Measurements from ENCODE around the gene HNRNPA1. TPM values are rescaled to one million over a fixed set of nuclear protein-coding genes. Genes with fewer than 3 reads are reported as not detected.

Gene HNRNPA1
- total and polyA plus RNA-seq, 9 of the 15 experiments (the other 6 are each of a cell fraction or from before 2014, with no cell fraction given) = 1,166 to 2,703 (median 1,815) TPM

DNA sequence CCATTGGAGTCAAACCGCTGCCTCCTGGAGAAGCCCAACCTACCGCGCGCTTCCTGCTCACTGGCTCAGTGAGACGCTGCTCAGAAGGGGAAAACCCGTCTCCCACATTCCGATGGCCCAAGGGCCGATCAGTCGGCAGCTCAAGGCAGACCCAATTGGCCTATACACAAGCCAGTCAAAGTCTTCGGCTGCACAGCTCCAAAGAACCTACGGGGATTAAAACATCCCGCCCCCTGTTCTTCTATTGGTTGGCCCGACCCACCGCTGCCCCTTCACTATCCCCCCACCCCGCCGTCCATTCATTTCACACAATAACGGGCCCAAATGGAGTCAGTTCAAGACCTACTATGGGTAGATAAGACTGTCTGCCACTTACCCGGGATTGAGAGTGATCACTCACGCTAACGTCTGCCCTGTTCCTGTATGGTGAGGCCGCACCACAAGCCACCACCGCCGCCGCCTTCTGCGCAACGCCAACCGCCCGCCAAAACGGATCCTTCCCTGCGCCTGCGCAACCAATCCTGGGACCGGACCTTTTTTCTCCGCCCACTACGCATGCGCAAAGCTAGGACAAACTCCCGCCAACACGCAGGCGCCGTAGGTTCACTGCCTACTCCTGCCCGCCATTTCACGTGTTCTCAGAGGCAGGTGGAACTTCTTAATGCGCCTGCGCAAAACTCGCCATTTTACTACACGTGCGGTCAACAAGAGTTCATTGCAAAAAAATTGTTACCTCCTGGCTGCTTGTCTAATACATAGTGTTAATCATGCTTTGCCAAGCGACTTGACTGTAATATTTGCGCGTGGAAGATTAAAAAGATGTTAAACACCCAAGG, 676 bp upstream of the HNRNPA1 start, which contains the start of gene CBX5 (continued):
- TF ChIP-seq, protein P1, sequence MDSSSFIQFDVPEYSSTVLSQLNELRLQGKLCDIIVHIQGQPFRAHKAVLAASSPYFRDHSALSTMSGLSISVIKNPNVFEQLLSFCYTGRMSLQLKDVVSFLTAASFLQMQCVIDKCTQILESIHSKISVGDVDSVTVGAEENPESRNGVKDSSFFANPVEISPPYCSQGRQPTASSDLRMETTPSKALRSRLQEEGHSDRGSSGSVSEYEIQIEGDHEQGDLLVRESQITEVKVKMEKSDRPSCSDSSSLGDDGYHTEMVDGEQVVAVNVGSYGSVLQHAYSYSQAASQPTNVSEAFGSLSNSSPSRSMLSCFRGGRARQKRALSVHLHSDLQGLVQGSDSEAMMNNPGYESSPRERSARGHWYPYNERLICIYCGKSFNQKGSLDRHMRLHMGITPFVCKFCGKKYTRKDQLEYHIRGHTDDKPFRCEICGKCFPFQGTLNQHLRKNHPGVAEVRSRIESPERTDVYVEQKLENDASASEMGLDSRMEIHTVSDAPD (CRISPR knock-in tag; IDR thresholded peaks at IDR 0.05) = no peak
- TF ChIP-seq ZNF311 (CRISPR knock-in tag; IDR thresholded peaks at IDR 0.05) = no peak
- no peak for TF ChIP-seq ZSCAN29 (IDR thresholded peaks at IDR 0.05)
- TF ChIP-seq BHLHE40 (IDR thresholded peaks at IDR 0.05; ENCODE audit: low read length) = peak; percentile 85
- TF ChIP-seq, protein P2, sequence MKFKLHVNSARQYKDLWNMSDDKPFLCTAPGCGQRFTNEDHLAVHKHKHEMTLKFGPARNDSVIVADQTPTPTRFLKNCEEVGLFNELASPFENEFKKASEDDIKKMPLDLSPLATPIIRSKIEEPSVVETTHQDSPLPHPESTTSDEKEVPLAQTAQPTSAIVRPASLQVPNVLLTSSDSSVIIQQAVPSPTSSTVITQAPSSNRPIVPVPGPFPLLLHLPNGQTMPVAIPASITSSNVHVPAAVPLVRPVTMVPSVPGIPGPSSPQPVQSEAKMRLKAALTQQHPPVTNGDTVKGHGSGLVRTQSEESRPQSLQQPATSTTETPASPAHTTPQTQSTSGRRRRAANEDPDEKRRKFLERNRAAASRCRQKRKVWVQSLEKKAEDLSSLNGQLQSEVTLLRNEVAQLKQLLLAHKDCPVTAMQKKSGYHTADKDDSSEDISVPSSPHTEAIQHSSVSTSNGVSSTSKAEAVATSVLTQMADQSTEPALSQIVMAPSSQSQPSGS (CRISPR knock-in tag; IDR thresholded peaks at IDR 0.05) = no peak
- 0 out of 2 replicates have a peak, but pooled peaks have one; percentile 14 for TF ChIP-seq ATF7 (IDR thresholded peaks at IDR 0.05)
- TF ChIP-seq HNRNPUL1 (IDR thresholded peaks at IDR 0.05; ENCODE audit: low read length) = no peak
- TF ChIP-seq ZNF282 (CRISPR knock-in tag; IDR thresholded peaks at IDR 0.05) = no peak
- no peak for TF ChIP-seq SREBF2 (CRISPR knock-in tag; IDR thresholded peaks at IDR 0.05)
- no peak for TF ChIP-seq TAF15 (IDR thresholded peaks at IDR 0.05; ENCODE audit: low read depth, low read length)
- TF ChIP-seq MTA3 (IDR thresholded peaks at IDR 0.05; ENCODE audit: borderline replicate concordance) = 0 out of 2 replicates have a peak, but pooled peaks have one; percentile 88
- TF ChIP-seq SMARCA4 (IDR thresholded peaks at IDR 0.05) = no peak
- TF ChIP-seq, protein P3, sequence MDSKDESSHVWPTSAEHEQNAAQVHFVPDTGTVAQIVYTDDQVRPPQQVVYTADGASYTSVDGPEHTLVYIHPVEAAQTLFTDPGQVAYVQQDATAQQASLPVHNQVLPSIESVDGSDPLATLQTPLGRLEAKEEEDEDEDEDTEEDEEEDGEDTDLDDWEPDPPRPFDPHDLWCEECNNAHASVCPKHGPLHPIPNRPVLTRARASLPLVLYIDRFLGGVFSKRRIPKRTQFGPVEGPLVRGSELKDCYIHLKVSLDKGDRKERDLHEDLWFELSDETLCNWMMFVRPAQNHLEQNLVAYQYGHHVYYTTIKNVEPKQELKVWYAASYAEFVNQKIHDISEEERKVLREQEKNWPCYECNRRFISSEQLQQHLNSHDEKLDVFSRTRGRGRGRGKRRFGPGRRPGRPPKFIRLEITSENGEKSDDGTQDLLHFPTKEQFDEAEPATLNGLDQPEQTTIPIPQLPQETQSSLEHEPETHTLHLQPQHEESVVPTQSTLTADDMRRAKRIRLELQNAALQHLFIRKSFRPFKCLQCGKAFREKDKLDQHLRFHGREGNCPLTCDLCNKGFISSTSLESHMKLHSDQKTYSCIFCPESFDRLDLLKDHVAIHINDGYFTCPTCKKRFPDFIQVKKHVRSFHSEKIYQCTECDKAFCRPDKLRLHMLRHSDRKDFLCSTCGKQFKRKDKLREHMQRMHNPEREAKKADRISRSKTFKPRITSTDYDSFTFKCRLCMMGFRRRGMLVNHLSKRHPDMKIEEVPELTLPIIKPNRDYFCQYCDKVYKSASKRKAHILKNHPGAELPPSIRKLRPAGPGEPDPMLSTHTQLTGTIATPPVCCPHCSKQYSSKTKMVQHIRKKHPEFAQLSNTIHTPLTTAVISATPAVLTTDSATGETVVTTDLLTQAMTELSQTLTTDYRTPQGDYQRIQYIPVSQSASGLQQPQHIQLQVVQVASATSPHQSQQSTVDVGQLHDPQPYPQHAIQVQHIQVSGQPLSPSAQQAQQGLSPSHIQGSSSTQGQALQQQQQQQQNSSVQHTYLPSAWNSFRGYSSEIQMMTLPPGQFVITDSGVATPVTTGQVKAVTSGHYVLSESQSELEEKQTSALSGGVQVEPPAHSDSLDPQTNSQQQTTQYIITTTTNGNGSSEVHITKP (IDR thresholded peaks at IDR 0.05; ENCODE audit: partially characterized antibody) = peak; percentile 54
- TF ChIP-seq ERF (CRISPR knock-in tag; IDR thresholded peaks at IDR 0.05) = peak; percentile 9; the same call in 1 of the 2 replicates
- peak; percentile 91 for TF ChIP-seq FOS (IDR thresholded peaks at IDR 0.05; ENCODE audit: extremely low read depth, insufficient read length)
- no peak for TF ChIP-seq ESRRA (IDR thresholded peaks at IDR 0.05; ENCODE audit: borderline replicate concordance, low read depth)
- no peak for TF ChIP-seq ZNF143 (CRISPR knock-in tag; IDR thresholded peaks at IDR 0.05)
- no peak for TF ChIP-seq DMBX1 (CRISPR knock-in tag; IDR thresholded peaks at IDR 0.05; ENCODE audit: borderline replicate concordance)
- TF ChIP-seq HDGF (IDR thresholded peaks at IDR 0.05) = no peak
- TF ChIP-seq SIRT6 (IDR thresholded peaks at IDR 0.05; ENCODE audit: low read depth, low read length) = no peak
- TF ChIP-seq ZNF707 (CRISPR knock-in tag; conservative IDR thresholded peaks at IDR 0.05) = no peak
- TF ChIP-seq HMG20A (CRISPR knock-in tag; conservative IDR thresholded peaks at IDR 0.05) = no peak
- no peak for TF ChIP-seq ZSCAN32 (CRISPR knock-in tag; IDR thresholded peaks at IDR 0.05)
- TF ChIP-seq HNRNPLL (IDR thresholded peaks at IDR 0.05; ENCODE audit: low read depth, low read length, poor library complexity, severe bottlenecking) = peak; percentile 97
- peak; percentile 93 for TF ChIP-seq MBD2 (IDR thresholded peaks at IDR 0.05; ENCODE audit: borderline replicate concordance, low read depth)

All from K562 (cell line).